Ishikawa (cell line): ENCODE results near the gene OPN1MW3.

ENCODE experiments used
- CEBPB ChIP-seq: IDR thresholded peaks from 2 replicates; pipeline ENCODE4 v1.6.1; 2012
- CREB1 ChIP-seq: IDR thresholded peaks from 2 replicates; pipeline ENCODE4 v1.6.1; 2012; ENCODE audit warnings: low read depth
- EGR1 ChIP-seq: IDR thresholded peaks from 2 replicates; pipeline ENCODE4 v1.6.1; 2012
- EP300 ChIP-seq: IDR thresholded peaks from 2 replicates; pipeline ENCODE4 v1.6.1; 2012; ENCODE audit warnings: borderline replicate concordance
- FOXM1 ChIP-seq: IDR thresholded peaks from 2 replicates; pipeline ENCODE4 v1.6.1; 2012; ENCODE audit warnings: low read depth, borderline replicate concordance
- NFIC ChIP-seq: IDR thresholded peaks from 2 replicates; pipeline ENCODE4 v1.6.1; 2012
- RAD21 ChIP-seq: IDR thresholded peaks from 2 replicates; pipeline ENCODE4 v1.6.1; 2012; ENCODE audit warnings: low read depth
- TAF1 ChIP-seq: IDR thresholded peaks from 2 replicates; pipeline ENCODE4 v1.6.1; 2012; ENCODE audit warnings: low read depth, mild to moderate bottlenecking
- TCF12 ChIP-seq: IDR thresholded peaks from 2 replicates; pipeline ENCODE4 v1.6.1; 2012; ENCODE audit warnings: low read depth
- TEAD4 ChIP-seq: IDR thresholded peaks from 2 replicates; pipeline ENCODE4 v1.6.1; 2012
- YY1 ChIP-seq: IDR thresholded peaks from 2 replicates; pipeline ENCODE4 v1.6.1; 2012; ENCODE audit warnings: low read depth
- ZBTB7A ChIP-seq: IDR thresholded peaks from 2 replicates; pipeline ENCODE4 v1.6.1; 2012; ENCODE audit warnings: low read depth
- TF ChIP-seq, protein P1 (sequence below): IDR thresholded peaks from 2 replicates; pipeline ENCODE4 v1.6.1; 2012; ENCODE audit warnings: low read depth, mild to moderate bottlenecking
- TF ChIP-seq, protein P2 (sequence below): IDR thresholded peaks from 2 replicates; pipeline ENCODE4 v1.6.1; 2012
- TF ChIP-seq, protein P3 (sequence below): IDR thresholded peaks from 2 replicates; pipeline ENCODE4 v1.6.1; 2012

Gene OPN1MW3

DNA sequence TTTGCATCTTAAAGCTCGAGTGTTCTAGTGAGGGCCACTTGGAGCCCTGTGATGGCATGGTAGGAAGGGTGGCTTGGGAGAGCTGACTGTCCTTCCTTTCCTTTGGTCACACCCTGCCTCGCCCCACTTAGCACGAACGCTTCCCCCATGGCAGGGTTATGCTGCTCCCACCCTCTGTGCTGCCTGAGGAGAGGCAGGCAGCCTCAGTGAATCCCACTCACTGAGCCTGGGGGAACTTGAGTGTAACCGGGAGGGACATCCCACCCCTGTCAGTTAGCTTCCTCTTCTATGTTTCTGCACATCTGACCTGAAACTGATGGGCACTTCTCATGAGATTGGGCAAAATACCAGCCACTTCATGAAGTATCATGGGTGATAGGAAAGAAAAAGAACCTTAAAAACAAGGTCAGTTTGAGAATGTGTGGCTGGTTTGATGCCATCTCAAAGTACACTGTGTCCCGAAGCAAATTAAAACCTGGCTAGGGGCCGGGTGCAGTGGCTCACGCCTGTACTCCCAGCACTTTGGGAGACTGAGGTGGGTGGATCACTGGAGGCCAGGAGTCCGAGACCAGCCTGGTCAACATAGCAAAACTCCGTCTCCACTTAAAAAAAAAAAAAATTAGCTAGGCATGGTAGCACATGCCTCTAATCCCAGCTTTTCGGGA lies 48.3 kb downstream of the OPN1MW3 start:
- TF ChIP-seq EGR1 (no peak), FOXM1 (no peak), YY1 (no peak), CEBPB (no peak), TEAD4 (no peak), RAD21 (no peak), TCF12 (no peak), CREB1 (no peak), ZBTB7A (no peak), TAF1 (no peak), EP300 (no peak), NFIC (no peak)
- TF ChIP-seq, protein P1, sequence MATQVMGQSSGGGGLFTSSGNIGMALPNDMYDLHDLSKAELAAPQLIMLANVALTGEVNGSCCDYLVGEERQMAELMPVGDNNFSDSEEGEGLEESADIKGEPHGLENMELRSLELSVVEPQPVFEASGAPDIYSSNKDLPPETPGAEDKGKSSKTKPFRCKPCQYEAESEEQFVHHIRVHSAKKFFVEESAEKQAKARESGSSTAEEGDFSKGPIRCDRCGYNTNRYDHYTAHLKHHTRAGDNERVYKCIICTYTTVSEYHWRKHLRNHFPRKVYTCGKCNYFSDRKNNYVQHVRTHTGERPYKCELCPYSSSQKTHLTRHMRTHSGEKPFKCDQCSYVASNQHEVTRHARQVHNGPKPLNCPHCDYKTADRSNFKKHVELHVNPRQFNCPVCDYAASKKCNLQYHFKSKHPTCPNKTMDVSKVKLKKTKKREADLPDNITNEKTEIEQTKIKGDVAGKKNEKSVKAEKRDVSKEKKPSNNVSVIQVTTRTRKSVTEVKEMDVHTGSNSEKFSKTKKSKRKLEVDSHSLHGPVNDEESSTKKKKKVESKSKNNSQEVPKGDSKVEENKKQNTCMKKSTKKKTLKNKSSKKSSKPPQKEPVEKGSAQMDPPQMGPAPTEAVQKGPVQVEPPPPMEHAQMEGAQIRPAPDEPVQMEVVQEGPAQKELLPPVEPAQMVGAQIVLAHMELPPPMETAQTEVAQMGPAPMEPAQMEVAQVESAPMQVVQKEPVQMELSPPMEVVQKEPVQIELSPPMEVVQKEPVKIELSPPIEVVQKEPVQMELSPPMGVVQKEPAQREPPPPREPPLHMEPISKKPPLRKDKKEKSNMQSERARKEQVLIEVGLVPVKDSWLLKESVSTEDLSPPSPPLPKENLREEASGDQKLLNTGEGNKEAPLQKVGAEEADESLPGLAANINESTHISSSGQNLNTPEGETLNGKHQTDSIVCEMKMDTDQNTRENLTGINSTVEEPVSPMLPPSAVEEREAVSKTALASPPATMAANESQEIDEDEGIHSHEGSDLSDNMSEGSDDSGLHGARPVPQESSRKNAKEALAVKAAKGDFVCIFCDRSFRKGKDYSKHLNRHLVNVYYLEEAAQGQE, result no peak
- TF ChIP-seq, protein P2, sequence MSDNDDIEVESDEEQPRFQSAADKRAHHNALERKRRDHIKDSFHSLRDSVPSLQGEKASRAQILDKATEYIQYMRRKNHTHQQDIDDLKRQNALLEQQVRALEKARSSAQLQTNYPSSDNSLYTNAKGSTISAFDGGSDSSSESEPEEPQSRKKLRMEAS, result no peak
- TF ChIP-seq, protein P3, sequence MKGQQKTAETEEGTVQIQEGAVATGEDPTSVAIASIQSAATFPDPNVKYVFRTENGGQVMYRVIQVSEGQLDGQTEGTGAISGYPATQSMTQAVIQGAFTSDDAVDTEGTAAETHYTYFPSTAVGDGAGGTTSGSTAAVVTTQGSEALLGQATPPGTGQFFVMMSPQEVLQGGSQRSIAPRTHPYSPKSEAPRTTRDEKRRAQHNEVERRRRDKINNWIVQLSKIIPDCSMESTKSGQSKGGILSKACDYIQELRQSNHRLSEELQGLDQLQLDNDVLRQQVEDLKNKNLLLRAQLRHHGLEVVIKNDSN, result no peak

DNA sequence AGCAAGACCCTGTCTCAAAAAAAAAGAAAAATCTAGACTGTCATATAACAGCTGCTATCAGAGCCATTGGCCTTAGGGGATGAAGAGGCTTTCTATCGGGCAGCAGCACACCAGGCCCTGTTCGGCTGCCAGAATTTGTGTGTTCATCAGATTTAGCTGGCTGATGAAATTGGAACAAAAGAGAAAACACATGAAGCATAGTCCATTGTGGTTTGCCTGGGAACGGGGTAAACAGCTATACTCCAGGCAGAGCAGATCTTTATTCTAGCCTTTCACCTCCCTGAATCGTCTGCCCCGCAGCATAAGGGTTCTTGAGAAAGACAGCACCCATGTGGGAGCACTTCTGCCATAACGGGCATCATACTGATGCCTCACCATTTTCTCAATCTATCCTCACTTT lies 49.8 kb downstream of the OPN1MW3 start:
- TF ChIP-seq CEBPB (no peak), EGR1 (no peak), EP300 (no peak), RAD21 (no peak), CREB1 (no peak), YY1 (no peak), TAF1 (no peak), ZBTB7A (no peak), TEAD4 (no peak), NFIC (no peak), FOXM1 (no peak), TCF12 (no peak)
- TF ChIP-seq, protein P3, result no peak
- TF ChIP-seq, protein P2, result no peak
- TF ChIP-seq, protein P1, result no peak

DNA sequence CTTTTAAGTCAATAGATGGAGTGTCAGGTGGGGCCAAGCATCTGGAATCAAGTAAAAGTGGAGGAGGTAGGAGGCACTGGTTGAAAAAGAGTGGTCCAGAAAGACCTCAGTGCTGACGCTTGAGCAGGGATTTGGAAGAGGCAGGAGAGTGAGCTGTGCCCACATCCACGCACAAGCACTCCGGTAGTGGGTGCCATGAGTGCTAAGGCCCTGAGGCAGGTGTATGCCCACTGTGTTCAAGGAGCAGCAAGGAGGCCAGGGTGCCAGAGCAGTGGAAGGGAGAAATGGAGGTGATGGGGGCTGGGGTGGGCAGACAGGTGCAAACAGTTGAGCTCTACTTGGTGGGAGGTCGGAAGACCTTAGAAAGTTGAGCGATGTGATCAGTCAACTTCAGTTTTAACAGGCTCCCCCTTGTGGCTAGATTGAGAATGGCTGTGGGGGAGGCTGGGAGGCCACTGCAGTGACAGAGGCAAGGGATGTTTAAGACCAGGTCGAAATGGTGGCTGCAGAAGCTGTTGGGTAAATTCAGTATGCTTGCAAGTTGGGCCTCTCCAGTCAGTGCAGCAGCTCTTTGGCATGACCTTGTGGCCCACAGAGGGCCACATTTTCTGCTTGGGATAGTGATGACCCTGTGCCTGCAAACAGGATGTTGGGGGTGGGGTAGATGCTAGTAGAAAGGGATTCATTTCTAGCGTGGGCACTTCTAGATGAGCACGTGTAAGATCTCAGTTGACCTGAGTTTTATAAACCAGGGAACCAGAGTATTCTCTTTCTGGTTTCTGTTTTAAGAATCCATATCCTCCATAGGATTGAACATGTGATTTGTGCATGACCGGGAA lies 50.9 kb downstream of the OPN1MW3 start:
- TF ChIP-seq RAD21 (peak; percentile 47; the same call in 1 of the 2 replicates), TEAD4 (no peak)

DNA sequence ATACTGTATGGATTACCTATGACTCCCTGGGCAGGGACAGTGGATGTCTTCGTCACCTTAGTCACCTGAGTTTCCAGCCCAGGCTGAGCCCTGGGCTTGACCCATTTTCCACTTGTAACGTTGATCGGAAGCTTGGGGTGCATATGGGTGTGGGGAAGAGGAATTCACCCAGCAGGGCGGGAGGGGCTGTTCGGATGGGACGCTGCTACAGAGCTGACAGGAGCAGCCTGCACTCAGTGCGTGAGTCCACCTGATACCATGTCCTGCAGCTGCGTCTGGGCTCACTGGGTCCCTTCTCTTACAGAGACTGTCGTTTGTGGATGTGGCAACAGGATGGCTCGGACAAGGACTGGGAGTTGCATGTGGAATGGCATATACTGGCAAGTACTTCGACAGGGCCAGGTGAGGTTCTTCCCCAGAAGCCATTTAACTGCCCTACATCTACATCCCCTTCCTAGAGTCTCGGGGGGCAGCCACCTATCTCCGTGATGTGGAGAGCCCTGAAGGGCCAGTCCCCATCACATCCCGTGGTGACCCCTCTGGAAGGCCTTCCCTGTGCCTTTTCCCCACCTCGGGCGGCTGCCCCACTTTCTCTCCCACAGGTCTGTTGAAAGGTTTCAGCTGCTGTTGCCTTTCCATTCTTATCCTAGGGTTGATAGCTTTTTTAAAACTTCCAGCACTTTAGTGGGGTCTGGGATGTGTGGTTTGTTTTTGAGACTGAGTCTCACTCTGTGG lies 51.8 kb downstream of the OPN1MW3 start:
- TF ChIP-seq ZBTB7A (no peak), NFIC (no peak), EGR1 (no peak), FOXM1 (no peak), CEBPB (no peak), RAD21 (no peak), YY1 (no peak), CREB1 (no peak), TCF12 (no peak), EP300 (no peak)
- TF ChIP-seq, protein P1, result no peak
- TF ChIP-seq, protein P3, result no peak
